Kidney epithelial cell (primary cell): ENCODE results near the gene SPINK1. TPM values are rescaled to one million over a fixed set of nuclear protein-coding genes. Genes with fewer than 3 reads are reported as not detected.
"Not testable (repeated sequence)": the region's sequence is repeated elsewhere in the genome, so short reads cannot be mapped to it uniquely, and the experiment has no call there.

Experiments used
- DNase-seq: peaks from one replicate; pipeline ENCODE4 v3.0.0-alpha.2; 2010; ENCODE audit warnings: low read depth
- H3K27me3 ChIP-seq: 2 replicates; pipeline ENCODE4 v1.6.0; 2011; ENCODE audit warnings: low read length; ENCODE audit not compliant: control insufficient read depth, insufficient read depth
- H3K36me3 ChIP-seq: 2 replicates; pipeline ENCODE4 v1.5.1; 2011; ENCODE audit warnings: low read length; ENCODE audit not compliant: control insufficient read depth, insufficient read depth
- H3K4me3 ChIP-seq: 2 replicates; pipeline ENCODE4 v1.5.1; 2011; ENCODE audit warnings: low read depth, mild to moderate bottlenecking, control low read depth, low read length
- CTCF ChIP-seq: IDR thresholded peaks from 2 replicates; pipeline ENCODE4 v1.5.1; 2011; ENCODE audit warnings: mild to moderate bottlenecking, moderate library complexity, low read length, control low read depth, inconsistent platforms; ENCODE audit not compliant: insufficient read depth, poor library complexity, severe bottlenecking
- total RNA-seq: library from RNA; depleted of rRNA; stranded (reverse); fragments of >200 nt; gene quantifications from 2 replicates; pipeline ENCODE4 v1.2.3, GENCODE V29; 2015

Gene SPINK1
- total RNA-seq, 1 donor from 2014 or later: not detected

- peak; percentile 96 for TF ChIP-seq CTCF
- DNase-seq: no peak
- no peaks in the 10 kb centered on the region for H3K36me3 ChIP-seq
- H3K4me3 ChIP-seq: no peak overlapping the region
- H3K27me3 ChIP-seq: no peaks in the 10 kb centered on the region
Observed at GRCh38 chr5:147822686-147823491, 8.6 kb downstream of the SPINK1 start.

DNA sequence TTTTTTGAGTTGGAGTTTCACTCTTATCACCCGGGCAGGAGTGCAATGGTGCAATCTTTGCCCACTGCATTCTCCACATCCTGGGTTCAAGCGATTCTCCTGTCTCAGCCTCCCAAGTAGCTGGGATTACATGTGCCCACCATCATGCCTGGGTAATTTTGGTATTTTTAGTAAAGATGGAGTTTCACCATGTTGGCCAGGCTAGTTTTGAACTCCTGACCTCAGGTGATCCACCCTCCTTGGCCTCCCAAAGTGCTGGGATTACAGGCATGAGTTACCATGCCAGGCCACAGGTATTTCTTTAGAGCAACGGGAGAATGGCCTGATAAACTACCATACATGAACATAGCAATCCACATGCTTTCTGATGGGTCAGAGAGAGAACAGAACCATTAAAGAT, 9.2 kb downstream of the SPINK1 start:
- not testable (repeated sequence) for DNase-seq, H3K36me3 ChIP-seq, H3K4me3 ChIP-seq, H3K27me3 ChIP-seq

- no peaks in the 10 kb centered on the region for H3K36me3 ChIP-seq
- TF ChIP-seq CTCF: no peak
- no peak overlapping the region for H3K4me3 ChIP-seq
- no peaks in the 10 kb centered on the region for H3K27me3 ChIP-seq
- DNase-seq: no peak
Observed at GRCh38 chr5:147821766-147822165, 9.7 kb downstream of the SPINK1 start.

- DNase-seq: no peak
- Histone ChIP-seq H3K36me3 (no peaks in the 10 kb centered on the region), H3K27me3 (no peaks in the 10 kb centered on the region), H3K4me3 (no peak overlapping the region)
- no peak for TF ChIP-seq CTCF
Observed at GRCh38 chr5:147819261-147819770, 12.2 kb downstream of the SPINK1 start.

DNA sequence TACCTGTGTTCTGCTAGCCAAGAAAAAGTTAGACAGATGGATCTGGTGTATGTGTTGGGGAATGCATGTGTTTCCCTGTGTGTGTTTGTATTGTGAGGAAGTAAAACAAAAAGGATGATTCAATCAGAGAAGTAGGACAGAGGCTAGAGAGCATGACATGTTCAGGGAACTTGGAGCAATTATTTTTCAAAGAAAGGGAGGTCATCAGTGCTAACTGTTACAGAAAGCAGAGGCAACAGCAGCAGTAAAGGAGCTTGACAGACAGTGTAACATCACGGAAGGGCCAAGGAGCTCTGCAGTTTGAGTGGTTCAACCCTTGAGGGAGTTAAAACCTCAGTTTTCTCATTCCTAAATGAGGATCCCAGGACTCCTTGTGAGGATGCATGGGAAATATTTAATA, 13.2 kb downstream of the SPINK1 start:
- H3K4me3 ChIP-seq: no peak overlapping the region
- H3K27me3 ChIP-seq: no peaks in the 10 kb centered on the region
- no peak for TF ChIP-seq CTCF
- DNase-seq: no peak
- H3K36me3 ChIP-seq: no peaks in the 10 kb centered on the region

DNA sequence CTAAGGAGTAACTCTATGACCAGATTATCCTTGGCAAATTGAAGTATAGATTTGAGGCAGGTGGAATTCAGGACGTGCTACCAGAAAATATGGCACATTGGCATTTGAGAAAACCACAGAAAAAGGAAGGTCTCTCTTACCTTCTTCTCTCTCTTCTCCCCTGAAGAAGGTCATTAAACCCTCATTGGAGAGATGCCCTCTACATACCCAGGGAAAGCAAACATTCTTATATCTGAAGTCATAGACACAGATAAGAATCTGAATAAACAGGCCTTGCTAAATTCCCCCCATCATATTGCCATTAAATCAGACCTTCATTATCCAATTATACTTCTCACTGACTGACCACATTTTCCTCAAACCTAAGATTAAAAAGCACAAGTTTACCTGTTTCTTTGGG, 17.8 kb downstream of the SPINK1 start:
- no peak for TF ChIP-seq CTCF
- H3K27me3 ChIP-seq: no peaks in the 10 kb centered on the region
- H3K36me3 ChIP-seq: no peaks in the 10 kb centered on the region
- H3K4me3 ChIP-seq: no peak overlapping the region
- no peak for DNase-seq
